Neural cell (in vitro differentiated cells): ENCODE data around the gene C11orf54. TPM values are rescaled to one million over a fixed set of nuclear protein-coding genes. Genes with fewer than 3 reads are reported as not detected.
"Not testable (repeated sequence)": the region's sequence is repeated elsewhere in the genome, so short reads cannot be mapped to it uniquely, and the experiment has no call there.

ENCODE experiments used
- H2AFZ ChIP-seq: fragments of 200-600, 300-800 bp; sonication (generic), shearing (Covaris generic); 2 replicates; pipeline ENCODE4 v1.6.0; 2014; ENCODE audit warnings: low read depth, mild to moderate bottlenecking, antibody characterized with exemption, low read length, moderate library complexity
- H3F3A ChIP-seq: fragments of 200-600 bp; shearing (Covaris generic); 2 replicates; pipeline ENCODE4 v1.6.1; 2016; ENCODE audit warnings: mild to moderate bottlenecking, moderate library complexity, mixed read lengths, antibody characterized with exemption, low read length; ENCODE audit not compliant: insufficient read depth, poor library complexity, severe bottlenecking
- H3K27ac ChIP-seq: fragments of 200-600, 300-800 bp; sonication (generic), shearing (Covaris generic); 2 replicates; pipeline ENCODE4 v1.5.1; 2014; ENCODE audit warnings: mild to moderate bottlenecking, low read length, moderate library complexity
- H3K27me3 ChIP-seq: fragments of 300-800, 200-600 bp; sonication (generic), shearing (Covaris generic); 2 replicates; pipeline ENCODE4 v1.6.0; 2014; ENCODE audit warnings: mild to moderate bottlenecking, low read depth, low read length, moderate library complexity; ENCODE audit not compliant: insufficient read depth
- H3K36me3 ChIP-seq: fragments of 300-800, 200-600 bp; sonication (generic), shearing (Covaris generic); 2 replicates; pipeline ENCODE4 v1.5.1; 2014; ENCODE audit warnings: mild to moderate bottlenecking, antibody characterized with exemption, low read length, moderate library complexity; ENCODE audit not compliant: insufficient read depth
- H3K4me2 ChIP-seq: fragments of 300-800, 200-600 bp; sonication (generic), shearing (Covaris generic); 2 replicates; pipeline ENCODE4 v1.6.0; 2014; ENCODE audit warnings: mild to moderate bottlenecking, low read length
- H3K4me3 ChIP-seq: fragments of 300-800, 200-600 bp; sonication (generic), shearing (Covaris generic); 2 replicates; pipeline ENCODE4 v1.5.1; 2014; ENCODE audit warnings: mild to moderate bottlenecking, low read length, moderate library complexity
- H3K79me2 ChIP-seq: fragments of 200-600 bp; shearing (Covaris generic); replicated peaks from 2 replicates; pipeline ENCODE4 v1.6.0; 2014; ENCODE audit warnings: mild to moderate bottlenecking, low read length, moderate library complexity; ENCODE audit not compliant: insufficient read depth
- H3K9ac ChIP-seq: fragments of 300-800, 200-600 bp; sonication (generic), shearing (Covaris generic); 2 replicates; pipeline ENCODE4 v1.6.1; 2016; ENCODE audit warnings: mild to moderate bottlenecking, low read length, mixed read lengths
- H3K9me2 ChIP-seq: fragments of 200-600 bp; shearing (Covaris generic); 2 replicates; pipeline ENCODE4 v1.6.1; 2016; ENCODE audit warnings: mild to moderate bottlenecking, low read length, mixed read lengths; ENCODE audit not compliant: insufficient read depth
- H3K9me3 ChIP-seq: fragments of 200-600, 300-800 bp; sonication (generic), shearing (Covaris generic); 2 replicates; pipeline ENCODE4 v1.6.1; 2016; ENCODE audit warnings: mild to moderate bottlenecking, mixed run types, low read length, moderate library complexity, mixed read lengths
- H4K20me1 ChIP-seq: fragments of 200-600 bp; shearing (Covaris generic); 2 replicates; pipeline ENCODE4 v1.6.1; 2016; ENCODE audit warnings: mild to moderate bottlenecking, mixed run types; ENCODE audit not compliant: insufficient read depth
- CTCF ChIP-seq: fragments of 450-650 bp; IDR thresholded peaks from 2 replicates; pipeline ENCODE4 v1.5.1; 2014; ENCODE audit warnings: antibody characterized with exemption, mild to moderate bottlenecking, moderate library complexity; ENCODE audit not compliant: poor library complexity, severe bottlenecking
- EP300 ChIP-seq: fragments of 450-650 bp; conservative IDR thresholded peaks from 2 replicates; pipeline ENCODE4 v1.6.1; 2014; ENCODE audit warnings: antibody characterized with exemption, mild to moderate bottlenecking, moderate library complexity; ENCODE audit not compliant: poor library complexity, severe bottlenecking
- EZH2 ChIP-seq: fragments of 200-600, 300-800 bp; shearing (Covaris generic), sonication (generic); IDR thresholded peaks from 2 replicates; pipeline ENCODE4 v1.6.1; 2014; ENCODE audit warnings: antibody characterized with exemption, low read length, borderline replicate concordance, mild to moderate bottlenecking; ENCODE audit not compliant: insufficient read depth, poor library complexity, severe bottlenecking
- MXI1 ChIP-seq: fragments of 450-650 bp; conservative IDR thresholded peaks from 2 replicates; pipeline ENCODE4 v1.6.1; 2014; ENCODE audit warnings: antibody characterized with exemption, mild to moderate bottlenecking; ENCODE audit not compliant: poor library complexity, severe bottlenecking
- POLR2AphosphoS5 ChIP-seq: IDR thresholded peaks from 2 replicates; pipeline ENCODE4 v1.6.1; 2012
- RAD21 ChIP-seq: fragments of 450-650 bp; conservative IDR thresholded peaks from 2 replicates; pipeline ENCODE4 v1.6.1; 2014; ENCODE audit warnings: antibody characterized with exemption, mild to moderate bottlenecking, moderate library complexity
- REST ChIP-seq: IDR thresholded peaks from 2 replicates; pipeline ENCODE4 v1.6.1; 2012; ENCODE audit warnings: borderline replicate concordance
- SMC3 ChIP-seq: fragments of 450-650 bp; conservative IDR thresholded peaks from 2 replicates; pipeline ENCODE4 v1.6.1; 2014; ENCODE audit warnings: antibody characterized with exemption, mild to moderate bottlenecking, moderate library complexity; ENCODE audit not compliant: poor library complexity
- TAF1 ChIP-seq: IDR thresholded peaks from 2 replicates; pipeline ENCODE4 v1.6.1; 2012; ENCODE audit warnings: low read depth
- polyA plus RNA-seq: library from polyadenylated mRNA; depleted of rRNA; stranded (reverse); fragments of >200 nt; gene quantifications from 2 replicates; pipeline ENCODE4 v1.2.3, GENCODE V29; 2014

The C11orf54 gene
- polyA plus RNA-seq, 1 donor from 2014 or later: 35.0 TPM

- Histone ChIP-seq H3K4me3 (no peak overlapping the region), H3K9me3 (no peaks in the 10 kb centered on the region), H3K27me3 (no peaks in the 10 kb centered on the region), H3K36me3 (peaks cover 4% of the 10 kb centered on the region), H3K79me2 (no peaks in the 10 kb centered on the region), H4K20me1 (no peaks in the 10 kb centered on the region), H3K9ac (no peak overlapping the region), H2AFZ (no peak overlapping the region), H3K4me2 (no peak overlapping the region), H3F3A (no peaks in the 10 kb centered on the region), H3K27ac (no peak overlapping the region), H3K9me2 (no peaks in the 10 kb centered on the region)
- TF ChIP-seq RAD21 (no peak), REST (no peak), SMC3 (no peak), POLR2AphosphoS5 (no peak), MXI1 (no peak), EP300 (no peak), CTCF (no peak), EZH2 (no peak), TAF1 (no peak)
Measured at GRCh38 chr11:93757301-93757700, 15.8 kb downstream of the C11orf54 start.

GRCh38 chr11:93757924-93758865 is 16.7 kb downstream of the C11orf54 start:
- no peak overlapping the region for H3K4me3 ChIP-seq
- H4K20me1 ChIP-seq: no peaks in the 10 kb centered on the region
- H3K27ac ChIP-seq: no peak overlapping the region
- no peaks in the 10 kb centered on the region for H3K9me3 ChIP-seq
- TF ChIP-seq SMC3: no peak
- no peak for TF ChIP-seq POLR2AphosphoS5
- no peak for TF ChIP-seq TAF1
- no peak for TF ChIP-seq MXI1
- no peak for TF ChIP-seq REST
- no peak for TF ChIP-seq EZH2
- TF ChIP-seq CTCF: no peak
- no peak for TF ChIP-seq EP300
- no peak for TF ChIP-seq RAD21
- H3K36me3 ChIP-seq: peaks cover 7% of the 10 kb centered on the region
- no peak overlapping the region for H3K4me2 ChIP-seq
- no peaks in the 10 kb centered on the region for H3K79me2 ChIP-seq
- no peaks in the 10 kb centered on the region for H3F3A ChIP-seq
- H2AFZ ChIP-seq: no peak overlapping the region
- no peak overlapping the region for H3K9ac ChIP-seq
- H3K9me2 ChIP-seq: no peaks in the 10 kb centered on the region
- no peaks in the 10 kb centered on the region for H3K27me3 ChIP-seq

GRCh38 chr11:93759123-93759522 is 17.7 kb downstream of the C11orf54 start:
- not testable (repeated sequence) for H3K9me2 ChIP-seq, H3K36me3 ChIP-seq

More at GRCh38 chr11:93759123-93759522, 17.7 kb downstream of the C11orf54 start:
- H4K20me1 ChIP-seq, H3K27ac ChIP-seq, H2AFZ ChIP-seq, H3K9ac ChIP-seq, H3K4me2 ChIP-seq, H3K79me2 ChIP-seq, H3K4me3 ChIP-seq, H3F3A ChIP-seq, H3K9me3 ChIP-seq, H3K27me3 ChIP-seq: not testable (repeated sequence)
